ENCODE data around the gene LPP. TPM values are rescaled to one million over a fixed set of nuclear protein-coding genes. Genes with fewer than 3 reads are reported as not detected.

The LPP gene
- total RNA-seq, 1 donor from 2014 or later, result 222 TPM

GRCh38 chr3:188553569-188553968 is 399.6 kb downstream of the LPP start:
- H3K4me2 ChIP-seq (ENCODE audit: low read length), result no peak overlapping the region
- no peak overlapping the region for H3K27ac Mint-ChIP-seq (ENCODE audit: unreplicated experiment)
- H3K9me3 Mint-ChIP-seq (ENCODE audit: unreplicated experiment), result no peaks in the 10 kb centered on the region
- no peaks in the 10 kb centered on the region for H3K27me3 ChIP-seq (ENCODE audit: insufficient read depth, low read length)
- H3K4me1 Mint-ChIP-seq (ENCODE audit: low read depth, unreplicated experiment), result peaks cover 7% of the 10 kb centered on the region
- no peak overlapping the region for H2AFZ ChIP-seq (ENCODE audit: low read depth, low read length)
- peaks cover 11% of the 10 kb centered on the region for H3K4me1 ChIP-seq (ENCODE audit: insufficient read depth, low read length)
- no peak overlapping the region for H3K27ac ChIP-seq (ENCODE audit: low read depth, low read length)
- no peaks in the 10 kb centered on the region for H3K36me3 ChIP-seq (ENCODE audit: insufficient read depth, low read length)
- H3K4me3 ChIP-seq (ENCODE audit: insufficient read depth, low read depth, low read length), result no peak overlapping the region
- no peak overlapping the region for H3K4me3 Mint-ChIP-seq (ENCODE audit: unreplicated experiment)
- no peak overlapping the region for H3K9ac ChIP-seq (ENCODE audit: low read length)
- H3K79me2 ChIP-seq (ENCODE audit: insufficient read depth, low read length), result peaks cover 56% of the 10 kb centered on the region
- DNase-seq (ENCODE audit: low read depth) (no peak), FAIRE-seq (no peak)
- TF ChIP-seq CTCF (IDR thresholded peaks at IDR 0.05; ENCODE audit: insufficient read depth, low read depth, low read length) (no peak), EZH2 (IDR thresholded peaks at IDR 0.05; ENCODE audit: insufficient read depth, low read length) (no peak)
- H3K36me3 Mint-ChIP-seq (ENCODE audit: low read depth, unreplicated experiment), result peaks cover 6% of the 10 kb centered on the region
- H3K9me3 ChIP-seq (ENCODE audit: insufficient read depth, low read depth, low read length), result no peaks in the 10 kb centered on the region
- peaks cover 45% of the 10 kb centered on the region for H4K20me1 ChIP-seq (ENCODE audit: insufficient read depth, low read length)
- H3K27me3 Mint-ChIP-seq (ENCODE audit: low read depth, unreplicated experiment), result no peaks in the 10 kb centered on the region

GRCh38 chr3:188554404-188554803 is 400.4 kb downstream of the LPP start:
- Mint-ChIP-seq H3K9me3 (ENCODE audit: unreplicated experiment) (no peaks in the 10 kb centered on the region), H3K27me3 (ENCODE audit: low read depth, unreplicated experiment) (no peaks in the 10 kb centered on the region), H3K4me1 (ENCODE audit: low read depth, unreplicated experiment) (peaks cover 16% of the 10 kb centered on the region), H3K27ac (ENCODE audit: unreplicated experiment) (no peak overlapping the region), H3K36me3 (ENCODE audit: low read depth, unreplicated experiment) (peaks cover 8% of the 10 kb centered on the region), H3K4me3 (ENCODE audit: unreplicated experiment) (peak overlapping the region; percentile 2)
- FAIRE-seq (no peak), DNase-seq (ENCODE audit: low read depth) (peak; percentile 44)
- Histone ChIP-seq H3K27me3 (ENCODE audit: insufficient read depth, low read length) (no peaks in the 10 kb centered on the region), H4K20me1 (ENCODE audit: insufficient read depth, low read length) (peaks cover 52% of the 10 kb centered on the region), H3K27ac (ENCODE audit: low read depth, low read length) (no peak overlapping the region), H3K4me2 (ENCODE audit: low read length) (no peak overlapping the region), H3K9ac (ENCODE audit: low read length) (no peak overlapping the region), H3K4me3 (ENCODE audit: insufficient read depth, low read depth, low read length) (no peak overlapping the region), H3K4me1 (ENCODE audit: insufficient read depth, low read length) (peaks cover 16% of the 10 kb centered on the region), H3K36me3 (ENCODE audit: insufficient read depth, low read length) (no peaks in the 10 kb centered on the region), H3K9me3 (ENCODE audit: insufficient read depth, low read depth, low read length) (no peaks in the 10 kb centered on the region), H2AFZ (ENCODE audit: low read depth, low read length) (no peak overlapping the region), H3K79me2 (ENCODE audit: insufficient read depth, low read length) (peaks cover 55% of the 10 kb centered on the region)
- TF ChIP-seq CTCF (IDR thresholded peaks at IDR 0.05; ENCODE audit: insufficient read depth, low read depth, low read length) (no peak), EZH2 (IDR thresholded peaks at IDR 0.05; ENCODE audit: insufficient read depth, low read length) (no peak)

- Histone ChIP-seq H3K79me2 (ENCODE audit: insufficient read depth, low read length) (peaks cover 60% of the 10 kb centered on the region), H3K27me3 (ENCODE audit: insufficient read depth, low read length) (no peaks in the 10 kb centered on the region), H2AFZ (ENCODE audit: low read depth, low read length) (no peak overlapping the region), H3K4me1 (ENCODE audit: insufficient read depth, low read length) (peaks cover 16% of the 10 kb centered on the region), H3K27ac (ENCODE audit: low read depth, low read length) (no peak overlapping the region), H3K36me3 (ENCODE audit: insufficient read depth, low read length) (no peaks in the 10 kb centered on the region), H3K9ac (ENCODE audit: low read length) (no peak overlapping the region), H3K4me3 (ENCODE audit: insufficient read depth, low read depth, low read length) (no peak overlapping the region), H3K9me3 (ENCODE audit: insufficient read depth, low read depth, low read length) (no peaks in the 10 kb centered on the region), H4K20me1 (ENCODE audit: insufficient read depth, low read length) (peaks cover 49% of the 10 kb centered on the region), H3K4me2 (ENCODE audit: low read length) (no peak overlapping the region)
- FAIRE-seq (no peak), DNase-seq (ENCODE audit: low read depth) (no peak)
- Mint-ChIP-seq H3K9me3 (ENCODE audit: unreplicated experiment) (no peaks in the 10 kb centered on the region), H3K27ac (ENCODE audit: unreplicated experiment) (no peak overlapping the region), H3K4me3 (ENCODE audit: unreplicated experiment) (no peak overlapping the region), H3K36me3 (ENCODE audit: low read depth, unreplicated experiment) (peaks cover 10% of the 10 kb centered on the region), H3K4me1 (ENCODE audit: low read depth, unreplicated experiment) (peaks cover 19% of the 10 kb centered on the region), H3K27me3 (ENCODE audit: low read depth, unreplicated experiment) (no peaks in the 10 kb centered on the region)
- TF ChIP-seq CTCF (IDR thresholded peaks at IDR 0.05; ENCODE audit: insufficient read depth, low read depth, low read length) (no peak), EZH2 (IDR thresholded peaks at IDR 0.05; ENCODE audit: insufficient read depth, low read length) (no peak)
These were observed 403.3 kb downstream of the LPP start for GRCh38 chr3:188557235-188557634.
